Panc1 (cell line): ENCODE results near the gene TAPBP. TPM values are rescaled to one million over a fixed set of nuclear protein-coding genes. Genes with fewer than 3 reads are reported as not detected.

Experiments
- ATAC-seq: fragments of 200-7000 bp; cut with Tn5 transposase; 2 replicates; pipeline ENCODE4 v1.9.1; 2020; ENCODE audit warnings: mild to moderate bottlenecking, moderate library complexity
- BruUV-seq: library from RNA; stranded (reverse); fragments of 400-500 nt; replicated peaks from 2 replicates; lab custom pipeline; 2021; lab: Mats Ljungman, UMichigan
- CTCF ChIA-PET: fragments of 300-600 bp; sonication (Branson Sonifier 250); formaldehyde crosslinking; loops from one replicate; lab custom pipeline; 2022; ENCODE audit warnings: antibody characterized with exemption; lab: Charles Lee
- POLR2A ChIA-PET: fragments of 300-600 bp; sonication (Branson Sonifier 250); formaldehyde crosslinking; loops from one replicate; lab custom pipeline; 2022; ENCODE audit warnings: antibody characterized with exemption; lab: Charles Lee
- DNase-seq: peaks from one replicate; pipeline ENCODE4 v3.0.0-alpha.2; 2010; ENCODE audit warnings: low read depth, low spot score
- H3K27ac ChIP-seq: 2 replicates; pipeline ENCODE4 v1.5.1; 2011; ENCODE audit warnings: mild to moderate bottlenecking, low read length, inconsistent platforms
- H3K27me3 ChIP-seq: fragments of 200-500 bp; sonication (Bioruptor generic); 2 replicates; pipeline ENCODE4 v1.6.0; 2014; ENCODE audit warnings: low read length, inconsistent platforms; ENCODE audit not compliant: control insufficient read depth, insufficient read depth
- H3K36me3 ChIP-seq: fragments of 200-500 bp; sonication (Bioruptor generic); 2 replicates; pipeline ENCODE4 v1.5.1; 2014; ENCODE audit warnings: inconsistent platforms, mild to moderate bottlenecking, low read length, moderate library complexity; ENCODE audit not compliant: control insufficient read depth, insufficient read depth
- H3K4me1 ChIP-seq: 2 replicates; pipeline ENCODE4 v1.5.1; 2011; ENCODE audit warnings: inconsistent platforms, mild to moderate bottlenecking, low read length, moderate library complexity; ENCODE audit not compliant: control insufficient read depth, insufficient read depth
- H3K4me3 ChIP-seq, 2 experiments: 2 replicates each; pipeline ENCODE4 v1.5.1; 2011 to 2012; ENCODE audit warnings: low read depth in 2 of 2, low read length in 2 of 2, mild to moderate bottlenecking in 2 of 2, inconsistent platforms in 1 of 2, moderate library complexity in 1 of 2
- H3K9me3 ChIP-seq: fragments of 200-500 bp; sonication (Bioruptor generic); 2 replicates; pipeline ENCODE4 v1.5.1; 2014; ENCODE audit warnings: low read depth, mild to moderate bottlenecking, inconsistent platforms, low read length, moderate library complexity; ENCODE audit not compliant: control insufficient read depth, insufficient read depth
- CTCF ChIP-seq: fragments of 450-650 bp; IDR thresholded peaks from 2 replicates; pipeline ENCODE4 v1.5.1; 2017; ENCODE audit warnings: mild to moderate bottlenecking
- POLR2AphosphoS5 ChIP-seq: IDR thresholded peaks from 2 replicates; pipeline ENCODE4 v1.6.1; 2012; ENCODE audit warnings: mild to moderate bottlenecking, low read depth, low read length, moderate library complexity
- REST ChIP-seq, 2 experiments: IDR thresholded peaks; 2 replicates each; pipeline ENCODE4 v1.6.1; 2011 to 2012; ENCODE audit warnings: low read depth in 2 of 2, control low read depth in 1 of 2, low read length in 1 of 2, mild to moderate bottlenecking in 1 of 2, moderate library complexity in 1 of 2; ENCODE audit not compliant: insufficient read depth in 1 of 2
- SIN3A ChIP-seq: IDR thresholded peaks from 2 replicates; pipeline ENCODE4 v1.6.1; 2012; ENCODE audit warnings: low read depth, mild to moderate bottlenecking, low read length, moderate library complexity, borderline replicate concordance; ENCODE audit not compliant: insufficient read depth
- TCF7L2 ChIP-seq: IDR thresholded peaks from 2 replicates; pipeline ENCODE4 v1.6.1; 2011; ENCODE audit warnings: mild to moderate bottlenecking, low read depth, low read length, inconsistent platforms
- in situ Hi-C: cut with HindIII; loops from 2 replicates; pipeline ENCODE4 v1.10.0; 2016; ENCODE audit warnings: low sequenced_read_pairs, low pct_unique_long_range_greater_than_20kb
- intact Hi-C: fragments of 100-400 bp; cut with micrococcal nuclease; formaldehyde crosslinking; loops from one replicate; pipeline ENCODE4 v1.10.0; 2022; ENCODE audit not compliant: unreplicated experiment
- total RNA-seq: library from RNA; stranded (reverse); gene quantifications from one replicate; pipeline ENCODE4 v1.2.1, GENCODE V29; 2021; ENCODE audit not compliant: unreplicated experiment

The TAPBP gene
- total RNA-seq, 1 experiment from 2014 or later, result 246 TPM

- Histone ChIP-seq H3K27me3 (no peaks in the 10 kb centered on the region), H3K27ac (peak overlapping the region; percentile 89), H3K4me1 (peaks cover 59% of the 10 kb centered on the region), H3K9me3 (no peaks in the 10 kb centered on the region), H3K4me3 (peak overlapping the region; percentile 65 to 81), H3K36me3 (peaks cover 18% of the 10 kb centered on the region)
- ChIA-PET POLR2A (no interaction called here), CTCF (no interaction called here)
- BruUV-seq, result no TSS peak
- in situ Hi-C loops, result no loop called here
- intact Hi-C loops, result no loop called here
- no peak for TF ChIP-seq TCF7L2
- TF ChIP-seq REST (IDR thresholded peaks at IDR 0.05; ENCODE audit: insufficient read depth in 1 of 2, low read depth in 2 of 2, low read length in 1 of 2), result no peak
- no peak for TF ChIP-seq CTCF
- no peak for TF ChIP-seq SIN3A
- TF ChIP-seq POLR2AphosphoS5, result no peak
- no peak for DNase-seq
- ATAC-seq, result no peak
Measured at GRCh38 chr6:33319939-33320314, 6.0 kb upstream of the TAPBP start.

- ChIA-PET CTCF (interaction anchor here (0.6 to 0.9 kb wide), 3 partner anchors 58 to 383 kb away, joined by 3 to 5 read pairs (median 4); no protein-coding TSS in a partner anchor), POLR2A (interaction anchor here (0.6 kb wide), 1 partner anchor 10 kb away, joined by 3 read pairs; no protein-coding TSS in a partner anchor)
- Histone ChIP-seq H3K27me3 (no peaks in the 10 kb centered on the region), H3K27ac (peak overlapping the region; percentile 89), H3K4me3 (peak overlapping the region; percentile 60 to 67), H3K36me3 (peaks cover 18% of the 10 kb centered on the region), H3K9me3 (no peaks in the 10 kb centered on the region), H3K4me1 (peaks cover 55% of the 10 kb centered on the region)
- DNase-seq (no peak), ATAC-seq (no peak)
- intact Hi-C loops, result no loop called here
- TF ChIP-seq POLR2AphosphoS5, result no peak
- no peak for TF ChIP-seq REST (IDR thresholded peaks at IDR 0.05; ENCODE audit: insufficient read depth in 1 of 2, low read depth in 2 of 2, low read length in 1 of 2)
- no peak for TF ChIP-seq SIN3A
- TF ChIP-seq TCF7L2, result no peak
- no peak for TF ChIP-seq CTCF
- in situ Hi-C loops, result no loop called here
- BruUV-seq, result no TSS peak
Measured at GRCh38 chr6:33318426-33319073, 4.7 kb upstream of the TAPBP start.
